ENCODE results near the gene TPM1.

- TF ChIP-seq, protein P1, sequence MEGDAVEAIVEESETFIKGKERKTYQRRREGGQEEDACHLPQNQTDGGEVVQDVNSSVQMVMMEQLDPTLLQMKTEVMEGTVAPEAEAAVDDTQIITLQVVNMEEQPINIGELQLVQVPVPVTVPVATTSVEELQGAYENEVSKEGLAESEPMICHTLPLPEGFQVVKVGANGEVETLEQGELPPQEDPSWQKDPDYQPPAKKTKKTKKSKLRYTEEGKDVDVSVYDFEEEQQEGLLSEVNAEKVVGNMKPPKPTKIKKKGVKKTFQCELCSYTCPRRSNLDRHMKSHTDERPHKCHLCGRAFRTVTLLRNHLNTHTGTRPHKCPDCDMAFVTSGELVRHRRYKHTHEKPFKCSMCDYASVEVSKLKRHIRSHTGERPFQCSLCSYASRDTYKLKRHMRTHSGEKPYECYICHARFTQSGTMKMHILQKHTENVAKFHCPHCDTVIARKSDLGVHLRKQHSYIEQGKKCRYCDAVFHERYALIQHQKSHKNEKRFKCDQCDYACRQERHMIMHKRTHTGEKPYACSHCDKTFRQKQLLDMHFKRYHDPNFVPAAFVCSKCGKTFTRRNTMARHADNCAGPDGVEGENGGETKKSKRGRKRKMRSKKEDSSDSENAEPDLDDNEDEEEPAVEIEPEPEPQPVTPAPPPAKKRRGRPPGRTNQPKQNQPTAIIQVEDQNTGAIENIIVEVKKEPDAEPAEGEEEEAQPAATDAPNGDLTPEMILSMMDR (IDR thresholded peaks at IDR 0.05; ENCODE audit: poor library complexity): no peak
- TF ChIP-seq EZH2phosphoT487 (IDR thresholded peaks at IDR 0.05; ENCODE audit: low read depth, severe bottlenecking, unreplicated experiment) (no peak), EZH2 (IDR thresholded peaks at IDR 0.05; ENCODE audit: borderline replicate concordance) (no peak)
Observed at GRCh38 chr15:63083541-63083940, 41.0 kb downstream of the TPM1 start.
